Osteoblast (primary cell): ENCODE results near the gene LUC7L3. TPM values are rescaled to one million over a fixed set of nuclear protein-coding genes. Genes with fewer than 3 reads are reported as not detected.

Experiments used
- DNase-seq: peaks from one replicate; pipeline ENCODE4 v3.0.0; 2011; ENCODE audit warnings: low spot score, mixed read lengths; ENCODE audit not compliant: insufficient read length; ENCODE audit errors: missing footprints
- H2AFZ ChIP-seq: 2 replicates; pipeline ENCODE4 v1.6.0; 2011; ENCODE audit warnings: mild to moderate bottlenecking, low read length
- H3K27ac ChIP-seq: 2 replicates; pipeline ENCODE4 v1.5.1; 2011; ENCODE audit warnings: mild to moderate bottlenecking, low read depth, low read length, moderate library complexity
- H3K27me3 ChIP-seq: 2 replicates; pipeline ENCODE4 v1.6.0; 2012; ENCODE audit warnings: mild to moderate bottlenecking, control low read depth, inconsistent platforms, low read length, moderate library complexity; ENCODE audit not compliant: insufficient read depth
- H3K36me3 ChIP-seq: 2 replicates; pipeline ENCODE4 v1.5.1; 2011; ENCODE audit warnings: mild to moderate bottlenecking, low read length, control low read depth, moderate library complexity; ENCODE audit not compliant: insufficient read depth
- H3K4me1 ChIP-seq: 2 replicates; pipeline ENCODE4 v1.5.1; 2011; ENCODE audit warnings: mild to moderate bottlenecking, low read length, control low read depth, moderate library complexity; ENCODE audit not compliant: insufficient read depth
- H3K4me2 ChIP-seq: 2 replicates; pipeline ENCODE4 v1.6.0; 2011; ENCODE audit warnings: mild to moderate bottlenecking, low read length; ENCODE audit not compliant: insufficient read depth
- H3K4me3 ChIP-seq: fragments of 200-600 bp; sonication (generic); 3 replicates; pipeline ENCODE4 v1.5.1; 2012; ENCODE audit warnings: mild to moderate bottlenecking, low read length, inconsistent platforms; ENCODE audit not compliant: insufficient read depth
- H3K79me2 ChIP-seq: 2 replicates; pipeline ENCODE4 v1.6.0; 2012; ENCODE audit warnings: mild to moderate bottlenecking, low read length, control low read depth, inconsistent platforms; ENCODE audit not compliant: insufficient read depth
- H3K9me3 ChIP-seq: 2 replicates; pipeline ENCODE4 v1.5.1; 2011; ENCODE audit warnings: low read depth, low read length, control low read depth
- H4K20me1 ChIP-seq: 2 replicates; pipeline ENCODE4 v1.6.0; 2012; ENCODE audit warnings: mild to moderate bottlenecking, low read length, control low read depth; ENCODE audit not compliant: insufficient read depth
- CTCF ChIP-seq: IDR thresholded peaks from 2 replicates; pipeline ENCODE4 v1.5.1; 2011; ENCODE audit warnings: mild to moderate bottlenecking, low read depth, low read length, moderate library complexity; ENCODE audit errors: extremely low read depth
- total RNA-seq: library from RNA; depleted of rRNA; stranded (reverse); fragments of >200 nt; gene quantifications from 2 replicates; pipeline ENCODE4 v1.2.3, GENCODE V29; 2012

LUC7L3 gene
- total RNA-seq, 1 donor, result 34.7 TPM

DNA sequence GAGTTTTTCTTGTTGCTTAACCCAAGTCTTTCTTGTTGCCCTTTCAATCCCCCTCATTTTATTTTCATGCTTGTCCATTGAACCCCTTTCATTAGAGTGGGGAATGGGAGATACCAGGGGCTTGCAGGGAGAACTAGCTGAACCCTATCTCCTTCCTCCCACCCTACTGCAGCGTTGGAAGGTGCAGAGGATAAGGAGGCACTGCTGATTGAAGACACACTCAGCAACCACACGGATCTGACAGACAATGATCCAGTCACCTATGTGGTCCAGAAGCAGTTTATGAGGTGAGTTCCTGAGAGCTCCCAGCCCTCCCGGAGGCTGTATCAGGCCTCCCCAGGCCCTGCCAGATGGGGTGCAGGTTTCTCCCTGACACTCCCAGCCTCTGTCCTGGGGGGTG lies 44.2 kb upstream of the LUC7L3 start:
- H3K27ac ChIP-seq, result no peak overlapping the region
- H3K36me3 ChIP-seq, result peaks cover 5% of the 10 kb centered on the region
- no peak for TF ChIP-seq CTCF
- H3K4me1 ChIP-seq, result peaks cover 12% of the 10 kb centered on the region
- H3K4me2 ChIP-seq, result no peak overlapping the region
- H4K20me1 ChIP-seq, result no peaks in the 10 kb centered on the region
- H3K4me3 ChIP-seq, result no peak overlapping the region
- no peak overlapping the region for H2AFZ ChIP-seq
- no peaks in the 10 kb centered on the region for H3K79me2 ChIP-seq
- H3K9me3 ChIP-seq, result no peaks in the 10 kb centered on the region
- DNase-seq, result no peak
- no peaks in the 10 kb centered on the region for H3K27me3 ChIP-seq

- Histone ChIP-seq H3K4me2 (no peak overlapping the region), H3K27ac (no peak overlapping the region), H3K4me1 (peaks cover 11% of the 10 kb centered on the region), H3K4me3 (no peak overlapping the region), H3K36me3 (peaks cover 5% of the 10 kb centered on the region), H3K9me3 (no peaks in the 10 kb centered on the region), H3K79me2 (no peaks in the 10 kb centered on the region), H2AFZ (no peak overlapping the region), H3K27me3 (no peaks in the 10 kb centered on the region), H4K20me1 (no peaks in the 10 kb centered on the region)
- TF ChIP-seq CTCF, result no peak
- no peak for DNase-seq
These were observed 43.8 kb upstream of the LUC7L3 start for GRCh38 chr17:50675627-50676026.

DNA sequence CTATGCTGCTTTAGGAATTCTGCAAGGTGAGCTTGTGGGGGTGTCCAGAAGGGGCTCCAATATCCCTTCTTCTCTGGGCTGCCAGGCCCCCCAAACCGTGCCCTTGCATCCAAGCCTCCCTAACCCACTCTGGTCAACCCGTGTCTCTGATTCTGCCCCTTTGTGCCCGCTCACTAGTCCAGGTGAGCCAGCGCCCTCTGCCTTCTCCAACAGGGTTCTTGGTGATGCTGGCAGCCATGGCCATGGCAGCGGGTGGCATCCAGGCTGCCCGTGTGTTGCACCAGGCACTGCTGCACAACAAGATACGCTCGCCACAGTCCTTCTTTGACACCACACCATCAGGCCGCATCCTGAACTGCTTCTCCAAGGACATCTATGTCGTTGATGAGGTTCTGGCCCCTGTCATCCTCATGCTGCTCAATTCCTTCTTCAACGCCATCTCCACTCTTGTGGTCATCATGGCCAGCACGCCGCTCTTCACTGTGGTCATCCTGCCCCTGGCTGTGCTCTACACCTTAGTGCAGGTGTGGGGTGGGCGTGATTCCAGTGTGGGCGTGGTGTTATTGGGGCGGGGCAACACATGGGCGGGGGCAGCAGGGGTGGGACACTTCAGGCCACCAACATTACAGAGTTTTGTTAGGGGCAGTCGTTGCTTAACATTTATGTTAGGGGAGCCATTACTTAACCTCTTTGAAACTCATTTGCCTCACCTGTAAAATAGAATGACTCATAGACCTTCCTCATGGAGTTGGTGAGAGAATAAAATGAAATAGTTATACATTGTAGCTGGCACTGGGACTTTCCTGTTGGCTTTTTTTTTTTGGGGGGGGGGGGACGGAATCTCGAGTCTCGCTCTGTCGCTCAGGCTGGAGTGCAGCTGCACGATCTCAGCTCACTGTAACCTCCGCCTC lies 43.1 kb upstream of the LUC7L3 start:
- Histone ChIP-seq H3K4me2 (no peak overlapping the region), H3K27ac (no peak overlapping the region), H3K4me1 (peaks cover 12% of the 10 kb centered on the region), H3K9me3 (no peaks in the 10 kb centered on the region), H2AFZ (no peak overlapping the region), H3K4me3 (no peak overlapping the region), H3K79me2 (no peaks in the 10 kb centered on the region), H3K27me3 (no peaks in the 10 kb centered on the region), H4K20me1 (no peaks in the 10 kb centered on the region), H3K36me3 (peaks cover 5% of the 10 kb centered on the region)
- no peak for TF ChIP-seq CTCF
- DNase-seq, result no peak

GRCh38 chr17:50677851-50678375 lies 41.5 kb upstream of the LUC7L3 start:
- DNase-seq, result no peak
- H3K4me2 ChIP-seq, result no peak overlapping the region
- peaks cover 5% of the 10 kb centered on the region for H3K36me3 ChIP-seq
- H3K9me3 ChIP-seq, result no peaks in the 10 kb centered on the region
- no peak overlapping the region for H2AFZ ChIP-seq
- H3K27ac ChIP-seq, result no peak overlapping the region
- no peaks in the 10 kb centered on the region for H3K27me3 ChIP-seq
- no peaks in the 10 kb centered on the region for H3K79me2 ChIP-seq
- no peak overlapping the region for H3K4me3 ChIP-seq
- TF ChIP-seq CTCF, result no peak
- H4K20me1 ChIP-seq, result no peaks in the 10 kb centered on the region
- peaks cover 10% of the 10 kb centered on the region for H3K4me1 ChIP-seq
